GM12878 (cell line): ENCODE data around the gene UBAC2. TPM values are rescaled to one million over a fixed set of nuclear protein-coding genes. Genes with fewer than 3 reads are reported as not detected.

ENCODE experiments used
- ATAC-seq: fragments of 200-7000 bp; cut with Tn5 transposase; 3 replicates; pipeline ENCODE4 v1.9.1; 2020; ENCODE audit warnings: mild to moderate bottlenecking, moderate library complexity
- BruUV-seq: library from RNA; stranded (reverse); fragments of 400-500 nt; replicated peaks from 2 replicates; lab custom pipeline; 2021; lab: Mats Ljungman, UMichigan
- CTCF ChIA-PET: fragments of 300-600 bp; sonication (Branson Sonifier 250); formaldehyde crosslinking; extraction: SDS; loops from one replicate; lab custom pipeline; 2021; ENCODE audit warnings: inconsistent platforms; lab: Yijun Ruan, JAX
- POLR2A ChIA-PET: fragments of 350-600 bp; formaldehyde crosslinking; extraction: SDS; loops from one replicate; lab custom pipeline; 2021; ENCODE audit warnings: inconsistent platforms; lab: Charles Lee
- RAD21 ChIA-PET: fragments of 300-600 bp; sonication (Branson Sonifier 250); formaldehyde crosslinking; loops from one replicate; lab custom pipeline; 2023; ENCODE audit warnings: antibody characterized with exemption; ENCODE audit not compliant: unreplicated experiment; lab: Charles Lee
- SMC1A ChIA-PET: fragments of 300-600 bp; sonication (Branson Sonifier 250); formaldehyde crosslinking; loops from one replicate; lab custom pipeline; 2023; ENCODE audit not compliant: unreplicated experiment, uncharacterized antibody; lab: Charles Lee
- DNase-seq: peaks from one replicate; pipeline ENCODE4 v3.0.0-alpha.2; 2011; ENCODE audit warnings: low read depth, low spot score
- FAIRE-seq: peaks from 3 replicates; lab custom pipeline; 2011; peaks lifted over from hg19 to GRCh38; lab: Jason Lieb, UNC
- H2AFZ ChIP-seq: 2 replicates; pipeline ENCODE4 v1.6.0; 2011; ENCODE audit warnings: low read depth, low read length, control low read depth; ENCODE audit not compliant: control insufficient read depth
- H3K27ac ChIP-seq: 2 replicates; pipeline ENCODE4 v1.5.1; 2011; ENCODE audit warnings: control low read depth; ENCODE audit not compliant: control insufficient read depth, insufficient read depth
- H3K27me3 ChIP-seq, 2 experiments: replicated peaks in 1 of 2; 2 replicates each; pipeline versions ENCODE4 v1.6.0 to v1.6.1; 2011; ENCODE audit warnings: low read length in 1 of 2; ENCODE audit not compliant: control insufficient read depth in 2 of 2, insufficient read depth in 2 of 2
- H3K36me3 ChIP-seq, 2 experiments: 2 replicates each; pipeline ENCODE4 v1.5.1; 2011; ENCODE audit warnings: low read length in 1 of 2; ENCODE audit not compliant: control insufficient read depth in 2 of 2, insufficient read depth in 2 of 2
- H3K4me1 ChIP-seq: 2 replicates; pipeline ENCODE4 v1.6.1; 2011; ENCODE audit warnings: mild to moderate bottlenecking, low read length, moderate library complexity, mixed read lengths; ENCODE audit not compliant: control insufficient read depth, insufficient read depth
- H3K4me2 ChIP-seq: 2 replicates; pipeline ENCODE4 v1.6.0; 2011; ENCODE audit warnings: control low read depth; ENCODE audit not compliant: control insufficient read depth, insufficient read depth
- H3K4me3 ChIP-seq: fragments of 200-600 bp; sonication (generic); 2 replicates; pipeline ENCODE4 v1.5.1; 2016
- H3K79me2 ChIP-seq: 2 replicates; pipeline ENCODE4 v1.6.0; 2011; ENCODE audit warnings: low read length; ENCODE audit not compliant: control insufficient read depth, insufficient read depth
- H3K9ac ChIP-seq: 2 replicates; pipeline ENCODE4 v1.8.0; 2011; ENCODE audit warnings: low read length, control low read depth, mixed read lengths; ENCODE audit not compliant: control insufficient read depth, insufficient read depth
- H3K9me3 ChIP-seq: replicated peaks from 3 replicates; pipeline ENCODE4 v1.5.1; 2011; ENCODE audit warnings: mild to moderate bottlenecking, low read length; ENCODE audit not compliant: control insufficient read depth, insufficient read depth
- H4K20me1 ChIP-seq: 2 replicates; pipeline ENCODE4 v1.6.0; 2011; ENCODE audit not compliant: control insufficient read depth, insufficient read depth
- BCL11A ChIP-seq: IDR thresholded peaks from 2 replicates; pipeline ENCODE4 v1.6.1; 2011; ENCODE audit warnings: low read depth, low read length
- HCFC1 ChIP-seq: fragments of 150-350 bp; IDR thresholded peaks from 2 replicates; pipeline ENCODE4 v1.6.1; 2014; ENCODE audit warnings: low read length
- IRF4 ChIP-seq: IDR thresholded peaks from 2 replicates; pipeline ENCODE4 v1.6.1; 2011; ENCODE audit warnings: low read depth, low read length
- POLR2AphosphoS5 ChIP-seq: IDR thresholded peaks from 2 replicates; pipeline ENCODE4 v1.6.1; 2011; ENCODE audit warnings: mild to moderate bottlenecking, low read length, inconsistent platforms
- RUNX3 ChIP-seq: IDR thresholded peaks from 2 replicates; pipeline ENCODE4 v1.6.1; 2012; ENCODE audit warnings: low read length, inconsistent platforms
- SRF ChIP-seq, 2 experiments: IDR thresholded peaks; 2 replicates each; pipeline ENCODE4 v1.6.1; 2011; ENCODE audit warnings: low read depth in 2 of 2, low read length in 2 of 2, mild to moderate bottlenecking in 1 of 2, moderate library complexity in 1 of 2
- TCF3 ChIP-seq: IDR thresholded peaks from 2 replicates; pipeline ENCODE4 v1.6.1; 2012; ENCODE audit warnings: low read depth, mild to moderate bottlenecking, low read length, borderline replicate concordance; ENCODE audit not compliant: insufficient read depth
- whole genome bisulfite sequencing: methylation state at CpG from one replicate; pipeline ENCODE4 v1.1.6; 2016; ENCODE audit warnings: low lambda C conversion rate; ENCODE audit not compliant: insufficient replicate concordance, insufficient coverage; ENCODE audit errors: missing lambda C conversion rate; 5-methylcytosine and 5-hydroxymethylcytosine counted together
- in situ Hi-C: fragments of 300-500 bp; cut with MboI; formaldehyde crosslinking; loops from 9 replicates; pipeline ENCODE4 v1.14.3; 2018; ENCODE audit warnings: mixed read lengths
- intact Hi-C: fragments of 100-400 bp; cut with micrococcal nuclease; formaldehyde crosslinking; loops from one replicate; pipeline ENCODE4 v1.14.2; 2022; ENCODE audit not compliant: unreplicated experiment
- polyA plus RNA-seq, 11 experiments: library from polyadenylated mRNA; depleted of rRNA in 4 of 11; unstranded in 6 of 11; stranded (reverse) in 5 of 11; fragments of >200 nt; fragmentation: Nextera tagmentation in 4 of 11; fragmentation: Illumina TruSeq in 1 of 11; extraction: Ambion mirVana in 4 of 11; extraction: Trizol in 1 of 11; gene quantifications; 1 replicate in 1 of 11; 2 replicates in 10 of 11; pipeline versions ENCODE4 v1.2.1 to v1.2.3, GENCODE V29; 2011 to 2016; ENCODE audit warnings: inconsistent platforms in 2 of 11, missing spikeins in 2 of 11, low read depth in 1 of 11
- total RNA-seq, 4 experiments: library from RNA; depleted of rRNA in 3 of 4; stranded (reverse); fragments of >200 nt in 3 of 4; fragmentation: Illumina TruSeq in 1 of 4; extraction: Trizol in 1 of 4; gene quantifications; 2 replicates each; pipeline versions ENCODE4 v1.2.1 to v1.2.3, GENCODE V29; 2013 to 2021
- TF ChIP-seq, protein P1 (sequence below): IDR thresholded peaks from 2 replicates; pipeline ENCODE4 v1.6.1; 2011; ENCODE audit warnings: borderline replicate concordance, low read depth, mild to moderate bottlenecking, moderate library complexity, low read length; ENCODE audit not compliant: insufficient read depth, poor library complexity, severe bottlenecking
- TF ChIP-seq, protein P2 (sequence below): fragments of 450-650 bp; conservative IDR thresholded peaks from 2 replicates; pipeline ENCODE4 v1.6.1; 2017; ENCODE audit warnings: mild to moderate bottlenecking, moderate library complexity

The UBAC2 gene
- total and polyA plus RNA-seq, 10 of the 15 experiments (the other 5 are each of a cell fraction or from before 2014, with no cell fraction given): 3.0 to 54.6 (median 17.4) TPM

- DNase-seq (no peak), FAIRE-seq (no peak), ATAC-seq (no peak)
- H3K36me3 ChIP-seq: no peaks in the 10 kb centered on the region
- no peak overlapping the region for H3K4me2 ChIP-seq
- H3K9me3 ChIP-seq: peaks cover 9% of the 10 kb centered on the region; the same call in 2 of the 3 replicates
- no peak overlapping the region for H3K9ac ChIP-seq
- ChIA-PET RAD21 (interaction anchor here (0.8 kb wide), 1 partner anchor 22 kb away, joined by 3 read pairs; no protein-coding TSS in a partner anchor), SMC1A (interaction anchor here (1.0 to 1.7 kb wide), 4 partner anchors 10 to 27 kb away, joined by 3 to 12 read pairs (median 6); no protein-coding TSS in a partner anchor), POLR2A (no interaction called here), CTCF (interaction anchor here (2.6 to 5.4 kb wide), 2 partner anchors 21 to 27 kb away, joined by 17 to 36 read pairs; no protein-coding TSS in a partner anchor)
- H3K4me1 ChIP-seq: peaks cover 31% of the 10 kb centered on the region
- TF ChIP-seq, protein P1, sequence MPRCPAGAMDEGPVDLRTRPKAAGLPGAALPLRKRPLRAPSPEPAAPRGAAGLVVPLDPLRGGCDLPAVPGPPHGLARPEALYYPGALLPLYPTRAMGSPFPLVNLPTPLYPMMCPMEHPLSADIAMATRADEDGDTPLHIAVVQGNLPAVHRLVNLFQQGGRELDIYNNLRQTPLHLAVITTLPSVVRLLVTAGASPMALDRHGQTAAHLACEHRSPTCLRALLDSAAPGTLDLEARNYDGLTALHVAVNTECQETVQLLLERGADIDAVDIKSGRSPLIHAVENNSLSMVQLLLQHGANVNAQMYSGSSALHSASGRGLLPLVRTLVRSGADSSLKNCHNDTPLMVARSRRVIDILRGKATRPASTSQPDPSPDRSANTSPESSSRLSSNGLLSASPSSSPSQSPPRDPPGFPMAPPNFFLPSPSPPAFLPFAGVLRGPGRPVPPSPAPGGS: peak; percentile 61
- TF ChIP-seq RUNX3: no peak
- TF ChIP-seq BCL11A: no peak
- no peak for TF ChIP-seq IRF4
- TF ChIP-seq SRF (IDR thresholded peaks at IDR 0.05; ENCODE audit: low read depth in 2 of 2, low read length in 2 of 2): no peak
- no peak for TF ChIP-seq HCFC1
- TF ChIP-seq TCF3: 0 out of 2 replicates have a peak, but pooled peaks have one; percentile 12
- TF ChIP-seq POLR2AphosphoS5: no peak
- TF ChIP-seq, protein P2, sequence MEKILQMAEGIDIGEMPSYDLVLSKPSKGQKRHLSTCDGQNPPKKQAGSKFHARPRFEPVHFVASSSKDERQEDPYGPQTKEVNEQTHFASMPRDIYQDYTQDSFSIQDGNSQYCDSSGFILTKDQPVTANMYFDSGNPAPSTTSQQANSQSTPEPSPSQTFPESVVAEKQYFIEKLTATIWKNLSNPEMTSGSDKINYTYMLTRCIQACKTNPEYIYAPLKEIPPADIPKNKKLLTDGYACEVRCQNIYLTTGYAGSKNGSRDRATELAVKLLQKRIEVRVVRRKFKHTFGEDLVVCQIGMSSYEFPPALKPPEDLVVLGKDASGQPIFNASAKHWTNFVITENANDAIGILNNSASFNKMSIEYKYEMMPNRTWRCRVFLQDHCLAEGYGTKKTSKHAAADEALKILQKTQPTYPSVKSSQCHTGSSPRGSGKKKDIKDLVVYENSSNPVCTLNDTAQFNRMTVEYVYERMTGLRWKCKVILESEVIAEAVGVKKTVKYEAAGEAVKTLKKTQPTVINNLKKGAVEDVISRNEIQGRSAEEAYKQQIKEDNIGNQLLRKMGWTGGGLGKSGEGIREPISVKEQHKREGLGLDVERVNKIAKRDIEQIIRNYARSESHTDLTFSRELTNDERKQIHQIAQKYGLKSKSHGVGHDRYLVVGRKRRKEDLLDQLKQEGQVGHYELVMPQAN: no peak
- WGBS: 70% methylated on average over 15 of the region's 15 CpGs
- BruUV-seq: no TSS peak
- H3K27ac ChIP-seq: no peak overlapping the region
- no peak overlapping the region for H2AFZ ChIP-seq
- intact Hi-C loops (no loop called here), in situ Hi-C loops (no loop called here)
- no peaks in the 10 kb centered on the region for H3K79me2 ChIP-seq
- no peak overlapping the region for H3K4me3 ChIP-seq
- no peaks in the 10 kb centered on the region for H4K20me1 ChIP-seq
- H3K27me3 ChIP-seq: no peaks in the 10 kb centered on the region
Measured at GRCh38 chr13:99414048-99414995, 213.7 kb downstream of the UBAC2 start.
